Neural cell (in vitro differentiated cells): ENCODE results near the gene POLE3. TPM values are rescaled to one million over a fixed set of nuclear protein-coding genes. Genes with fewer than 3 reads are reported as not detected.

Experiments used
- H2AFZ ChIP-seq: fragments of 200-600, 300-800 bp; sonication (generic), shearing (Covaris generic); 2 replicates; pipeline ENCODE4 v1.6.0; 2014; ENCODE audit warnings: low read depth, mild to moderate bottlenecking, antibody characterized with exemption, low read length, moderate library complexity
- H3F3A ChIP-seq: fragments of 200-600 bp; shearing (Covaris generic); 2 replicates; pipeline ENCODE4 v1.6.1; 2016; ENCODE audit warnings: mild to moderate bottlenecking, moderate library complexity, mixed read lengths, antibody characterized with exemption, low read length; ENCODE audit not compliant: insufficient read depth, poor library complexity, severe bottlenecking
- H3K27ac ChIP-seq: fragments of 200-600, 300-800 bp; sonication (generic), shearing (Covaris generic); 2 replicates; pipeline ENCODE4 v1.5.1; 2014; ENCODE audit warnings: mild to moderate bottlenecking, low read length, moderate library complexity
- H3K27me3 ChIP-seq: fragments of 300-800, 200-600 bp; sonication (generic), shearing (Covaris generic); 2 replicates; pipeline ENCODE4 v1.6.0; 2014; ENCODE audit warnings: mild to moderate bottlenecking, low read depth, low read length, moderate library complexity; ENCODE audit not compliant: insufficient read depth
- H3K36me3 ChIP-seq: fragments of 300-800, 200-600 bp; sonication (generic), shearing (Covaris generic); 2 replicates; pipeline ENCODE4 v1.5.1; 2014; ENCODE audit warnings: mild to moderate bottlenecking, antibody characterized with exemption, low read length, moderate library complexity; ENCODE audit not compliant: insufficient read depth
- H3K4me2 ChIP-seq: fragments of 300-800, 200-600 bp; sonication (generic), shearing (Covaris generic); 2 replicates; pipeline ENCODE4 v1.6.0; 2014; ENCODE audit warnings: mild to moderate bottlenecking, low read length
- H3K4me3 ChIP-seq: fragments of 300-800, 200-600 bp; sonication (generic), shearing (Covaris generic); 2 replicates; pipeline ENCODE4 v1.5.1; 2014; ENCODE audit warnings: mild to moderate bottlenecking, low read length, moderate library complexity
- H3K79me2 ChIP-seq: fragments of 200-600 bp; shearing (Covaris generic); replicated peaks from 2 replicates; pipeline ENCODE4 v1.6.0; 2014; ENCODE audit warnings: mild to moderate bottlenecking, low read length, moderate library complexity; ENCODE audit not compliant: insufficient read depth
- H3K9ac ChIP-seq: fragments of 300-800, 200-600 bp; sonication (generic), shearing (Covaris generic); 2 replicates; pipeline ENCODE4 v1.6.1; 2016; ENCODE audit warnings: mild to moderate bottlenecking, low read length, mixed read lengths
- H3K9me2 ChIP-seq: fragments of 200-600 bp; shearing (Covaris generic); 2 replicates; pipeline ENCODE4 v1.6.1; 2016; ENCODE audit warnings: mild to moderate bottlenecking, low read length, mixed read lengths; ENCODE audit not compliant: insufficient read depth
- H3K9me3 ChIP-seq: fragments of 200-600, 300-800 bp; sonication (generic), shearing (Covaris generic); 2 replicates; pipeline ENCODE4 v1.6.1; 2016; ENCODE audit warnings: mild to moderate bottlenecking, mixed run types, low read length, moderate library complexity, mixed read lengths
- H4K20me1 ChIP-seq: fragments of 200-600 bp; shearing (Covaris generic); 2 replicates; pipeline ENCODE4 v1.6.1; 2016; ENCODE audit warnings: mild to moderate bottlenecking, mixed run types; ENCODE audit not compliant: insufficient read depth
- CTCF ChIP-seq: fragments of 450-650 bp; IDR thresholded peaks from 2 replicates; pipeline ENCODE4 v1.5.1; 2014; ENCODE audit warnings: antibody characterized with exemption, mild to moderate bottlenecking, moderate library complexity; ENCODE audit not compliant: poor library complexity, severe bottlenecking
- EP300 ChIP-seq: fragments of 450-650 bp; conservative IDR thresholded peaks from 2 replicates; pipeline ENCODE4 v1.6.1; 2014; ENCODE audit warnings: antibody characterized with exemption, mild to moderate bottlenecking, moderate library complexity; ENCODE audit not compliant: poor library complexity, severe bottlenecking
- EZH2 ChIP-seq: fragments of 200-600, 300-800 bp; shearing (Covaris generic), sonication (generic); IDR thresholded peaks from 2 replicates; pipeline ENCODE4 v1.6.1; 2014; ENCODE audit warnings: antibody characterized with exemption, low read length, borderline replicate concordance, mild to moderate bottlenecking; ENCODE audit not compliant: insufficient read depth, poor library complexity, severe bottlenecking
- MXI1 ChIP-seq: fragments of 450-650 bp; conservative IDR thresholded peaks from 2 replicates; pipeline ENCODE4 v1.6.1; 2014; ENCODE audit warnings: antibody characterized with exemption, mild to moderate bottlenecking; ENCODE audit not compliant: poor library complexity, severe bottlenecking
- POLR2AphosphoS5 ChIP-seq: IDR thresholded peaks from 2 replicates; pipeline ENCODE4 v1.6.1; 2012
- RAD21 ChIP-seq: fragments of 450-650 bp; conservative IDR thresholded peaks from 2 replicates; pipeline ENCODE4 v1.6.1; 2014; ENCODE audit warnings: antibody characterized with exemption, mild to moderate bottlenecking, moderate library complexity
- REST ChIP-seq: IDR thresholded peaks from 2 replicates; pipeline ENCODE4 v1.6.1; 2012; ENCODE audit warnings: borderline replicate concordance
- SMC3 ChIP-seq: fragments of 450-650 bp; conservative IDR thresholded peaks from 2 replicates; pipeline ENCODE4 v1.6.1; 2014; ENCODE audit warnings: antibody characterized with exemption, mild to moderate bottlenecking, moderate library complexity; ENCODE audit not compliant: poor library complexity
- TAF1 ChIP-seq: IDR thresholded peaks from 2 replicates; pipeline ENCODE4 v1.6.1; 2012; ENCODE audit warnings: low read depth
- polyA plus RNA-seq: library from polyadenylated mRNA; depleted of rRNA; stranded (reverse); fragments of >200 nt; gene quantifications from 2 replicates; pipeline ENCODE4 v1.2.3, GENCODE V29; 2014

The POLE3 gene
- polyA plus RNA-seq, 1 donor from 2014 or later: 99.8 TPM

- H3K4me2 ChIP-seq: no peak overlapping the region
- H2AFZ ChIP-seq: no peak overlapping the region
- H3K9me2 ChIP-seq: no peaks in the 10 kb centered on the region
- peaks cover 20% of the 10 kb centered on the region for H3K79me2 ChIP-seq
- H3K9ac ChIP-seq: no peak overlapping the region
- no peaks in the 10 kb centered on the region for H3K27me3 ChIP-seq
- H3K27ac ChIP-seq: no peak overlapping the region
- no peak for TF ChIP-seq POLR2AphosphoS5
- TF ChIP-seq REST: no peak
- TF ChIP-seq MXI1: no peak
- no peak for TF ChIP-seq EZH2
- no peak for TF ChIP-seq EP300
- TF ChIP-seq TAF1: no peak
- TF ChIP-seq RAD21: no peak
- no peak for TF ChIP-seq SMC3
- TF ChIP-seq CTCF: no peak
- no peaks in the 10 kb centered on the region for H3F3A ChIP-seq
- no peaks in the 10 kb centered on the region for H3K36me3 ChIP-seq
- H4K20me1 ChIP-seq: no peaks in the 10 kb centered on the region
- H3K4me3 ChIP-seq: no peak overlapping the region
- H3K9me3 ChIP-seq: no peaks in the 10 kb centered on the region
These were observed 6.8 kb downstream of the POLE3 start for GRCh38 chr9:113403646-113404045.

GRCh38 chr9:113401027-113401792 lies 9.3 kb downstream of the POLE3 start, which contains the start of gene ALAD:
TSS of gene ALAD (minus strand) at chr9:113401284. CDS start at chr9:113393559, 7,725 bp downstream.
- H3K79me2 ChIP-seq: peaks cover 23% of the 10 kb centered on the region
- no peaks in the 10 kb centered on the region for H3K36me3 ChIP-seq
- H3K27me3 ChIP-seq: no peaks in the 10 kb centered on the region
- H3K9me3 ChIP-seq: no peaks in the 10 kb centered on the region
- TF ChIP-seq REST: peak; percentile 54
- peak; percentile 38 for TF ChIP-seq TAF1
- peak; percentile 76 for TF ChIP-seq MXI1
- TF ChIP-seq EZH2: no peak
- TF ChIP-seq POLR2AphosphoS5: peak; percentile 96
- peak; percentile 74 for TF ChIP-seq EP300
- peak; percentile 99 for TF ChIP-seq CTCF
- peak; percentile 95 for TF ChIP-seq SMC3
- peak; percentile 80 for TF ChIP-seq RAD21
- H3K27ac ChIP-seq: peak within 1 kb of the TSS; percentile 74
- no peaks in the 10 kb centered on the region for H3F3A ChIP-seq
- H2AFZ ChIP-seq: peak within 1 kb of the TSS; percentile 73
- H3K9me2 ChIP-seq: no peaks in the 10 kb centered on the region
- H3K4me2 ChIP-seq: peak within 1 kb of the TSS; percentile 76
- H3K9ac ChIP-seq: peak within 1 kb of the TSS; percentile 90
- no peaks in the 10 kb centered on the region for H4K20me1 ChIP-seq
- peak within 1 kb of the TSS; percentile 96 for H3K4me3 ChIP-seq
